GM23248 (cell line): ENCODE measurements around the gene CSNK1A1L. TPM values are rescaled to one million over a fixed set of nuclear protein-coding genes. Genes with fewer than 3 reads are reported as not detected.
A peak's percentile ranks its signal among the peaks of the same experiment; 100 is the strongest.

Source experiments
- DNase-seq: peaks from one replicate; pipeline ENCODE4 v3.0.0-alpha.2; 2015
- H2AFZ ChIP-seq: fragments of 200-600 bp; sonication (generic); 2 replicates; pipeline ENCODE4 v1.6.1; 2016; ENCODE audit warnings: antibody characterized with exemption
- H3F3A ChIP-seq: fragments of 200-600 bp; sonication (generic); 2 replicates; pipeline ENCODE4 v1.6.1; 2016; ENCODE audit warnings: mild to moderate bottlenecking, antibody characterized with exemption, mixed run types; ENCODE audit not compliant: insufficient read depth
- H3K27ac ChIP-seq: fragments of 200-600 bp; sonication (generic); 2 replicates; pipeline ENCODE4 v1.5.1; 2016; ENCODE audit warnings: mild to moderate bottlenecking
- H3K27me3 ChIP-seq: fragments of 200-600 bp; sonication (generic); replicated peaks from 2 replicates; pipeline ENCODE4 v1.6.1; 2016; ENCODE audit warnings: mild to moderate bottlenecking; ENCODE audit not compliant: insufficient read depth
- H3K36me3 ChIP-seq: fragments of 200-600 bp; sonication (generic); 2 replicates; pipeline ENCODE4 v1.6.1; 2016; ENCODE audit warnings: low read depth, mild to moderate bottlenecking
- H3K4me1 ChIP-seq: fragments of 200-600 bp; sonication (generic); 2 replicates; pipeline ENCODE4 v1.6.1; 2016; ENCODE audit warnings: mild to moderate bottlenecking; ENCODE audit not compliant: insufficient read depth
- H3K4me2 ChIP-seq: fragments of 200-600 bp; sonication (generic); one replicate; pipeline ENCODE4 v1.6.1; 2016; ENCODE audit warnings: mild to moderate bottlenecking; ENCODE audit not compliant: unreplicated experiment
- H3K4me3 ChIP-seq: fragments of 200-600 bp; sonication (generic); 2 replicates; pipeline ENCODE4 v1.5.1; 2016; ENCODE audit warnings: mild to moderate bottlenecking
- H3K79me2 ChIP-seq: fragments of 200-600 bp; sonication (generic); 2 replicates; pipeline ENCODE4 v1.6.1; 2016; ENCODE audit warnings: mild to moderate bottlenecking; ENCODE audit not compliant: insufficient read depth
- H3K9ac ChIP-seq: fragments of 200-600 bp; sonication (generic); 2 replicates; pipeline ENCODE4 v1.6.1; 2016; ENCODE audit warnings: mild to moderate bottlenecking
- H3K9me2 ChIP-seq: fragments of 200-600 bp; sonication (generic); 2 replicates; pipeline ENCODE4 v1.6.1; 2016; ENCODE audit warnings: mixed run types, mild to moderate bottlenecking, moderate library complexity; ENCODE audit not compliant: insufficient read depth
- H3K9me3 ChIP-seq: fragments of 200-600 bp; sonication (generic); one replicate; pipeline ENCODE4 v1.6.1; 2017; ENCODE audit warnings: low read depth
- H4K20me1 ChIP-seq: fragments of 200-600 bp; sonication (generic); 2 replicates; pipeline ENCODE4 v1.6.0; 2016; ENCODE audit not compliant: insufficient read depth
- EZH2 ChIP-seq: fragments of 200-600 bp; sonication (generic); IDR thresholded peaks from 2 replicates; pipeline ENCODE4 v1.6.1; 2018; ENCODE audit warnings: antibody characterized with exemption, mild to moderate bottlenecking; ENCODE audit not compliant: insufficient read depth, poor library complexity, severe bottlenecking
- EZH2phosphoT487 ChIP-seq: fragments of 200-600 bp; sonication (generic); IDR thresholded peaks from 2 replicates; pipeline ENCODE4 v1.6.1; 2018; ENCODE audit warnings: antibody characterized with exemption, moderate library complexity, mild to moderate bottlenecking, low read depth; ENCODE audit not compliant: insufficient read depth
- WGBS, 2 experiments: methylation state at CpG; one replicate each; pipeline ENCODE4 v1.1.6; 2015 to 2017; ENCODE audit warnings: low lambda C conversion rate in 2 of 2, low coverage in 1 of 2; ENCODE audit errors: missing lambda C conversion rate in 2 of 2; 5-methylcytosine and 5-hydroxymethylcytosine counted together
- in situ Hi-C: fragments of 300-500 bp; cut with MboI; formaldehyde crosslinking; loops from 2 replicates; pipeline ENCODE4 v1.15.0; 2020
- polyA plus RNA-seq: library from polyadenylated mRNA; unstranded; fragments of >200 nt; fragmentation: Nextera tagmentation; extraction: Ambion mirVana; gene quantifications from 2 replicates; pipeline ENCODE4 v1.2.1, GENCODE V29; 2016
- total RNA-seq: library from RNA; depleted of rRNA; stranded (reverse); fragments of >200 nt; shearing (Covaris generic); gene quantifications from 2 replicates; pipeline ENCODE4 v1.2.3, GENCODE V29; 2014

Gene CSNK1A1L
- total and polyA plus RNA-seq, 2 experiments from 2014 or later: not detected

- TF ChIP-seq EZH2phosphoT487: no peak
- no peak for TF ChIP-seq EZH2
- in situ Hi-C loops: loop anchor here (25.0 kb wide), 2 partner anchors 1135 to 1460 kb away; no protein-coding TSS in a partner anchor
- Histone ChIP-seq H3K4me1 (no peaks in the 10 kb centered on the region), H3K9me2 (no peaks in the 10 kb centered on the region), H3K4me2 (no peak overlapping the region), H4K20me1 (no peaks in the 10 kb centered on the region), H3K9me3 (no peaks in the 10 kb centered on the region), H3K9ac (no peak overlapping the region), H3K79me2 (no peaks in the 10 kb centered on the region), H3F3A (no peaks in the 10 kb centered on the region), H3K36me3 (no peaks in the 10 kb centered on the region), H3K27ac (no peak overlapping the region), H3K27me3 (no peaks in the 10 kb centered on the region), H2AFZ (no peak overlapping the region), H3K4me3 (no peak overlapping the region)
- 91 to 95% methylated on average over 2 of the region's 2 CpGs for WGBS, 2 experiments
- DNase-seq: no peak
Observed at GRCh38 chr13:37076818-37077217, 28.6 kb downstream of the CSNK1A1L start.

GRCh38 chr13:37075164-37075563 is 30.3 kb downstream of the CSNK1A1L start:
- WGBS, 2 experiments: 62 to 73% methylated on average over 2 of the region's 2 CpGs
- no peaks in the 10 kb centered on the region for H3K79me2 ChIP-seq
- H3K4me1 ChIP-seq: no peaks in the 10 kb centered on the region
- DNase-seq: no peak
- no peaks in the 10 kb centered on the region for H3K9me3 ChIP-seq
- H3K9ac ChIP-seq: no peak overlapping the region
- no peak overlapping the region for H3K4me2 ChIP-seq
- 0 out of 2 replicates have a peak overlapping the region, but pooled peaks have one; percentile 10 for H2AFZ ChIP-seq
- H3K4me3 ChIP-seq: no peak overlapping the region
- H3K27me3 ChIP-seq: no peaks in the 10 kb centered on the region
- no peak overlapping the region for H3K27ac ChIP-seq
- no peak for TF ChIP-seq EZH2phosphoT487
- TF ChIP-seq EZH2: no peak
- H3F3A ChIP-seq: no peaks in the 10 kb centered on the region
- no peaks in the 10 kb centered on the region for H4K20me1 ChIP-seq
- H3K9me2 ChIP-seq: no peaks in the 10 kb centered on the region
- H3K36me3 ChIP-seq: no peaks in the 10 kb centered on the region
- in situ Hi-C loops: loop anchor here (25.0 kb wide), 2 partner anchors 1137 to 1462 kb away; no protein-coding TSS in a partner anchor

GRCh38 chr13:37074703-37075102 is 30.8 kb downstream of the CSNK1A1L start:
- Histone ChIP-seq H3K9me3 (no peaks in the 10 kb centered on the region), H3F3A (no peaks in the 10 kb centered on the region), H3K27ac (no peak overlapping the region), H4K20me1 (no peaks in the 10 kb centered on the region), H3K36me3 (no peaks in the 10 kb centered on the region), H3K9me2 (no peaks in the 10 kb centered on the region), H3K27me3 (no peaks in the 10 kb centered on the region), H3K4me2 (no peak overlapping the region), H3K4me3 (no peak overlapping the region), H3K9ac (no peak overlapping the region), H2AFZ (0 out of 2 replicates have a peak overlapping the region, but pooled peaks have one; percentile 10), H3K4me1 (no peaks in the 10 kb centered on the region), H3K79me2 (no peaks in the 10 kb centered on the region)
- in situ Hi-C loops: loop anchor here (25.0 kb wide), 2 partner anchors 1138 to 1463 kb away; no protein-coding TSS in a partner anchor
- peak; percentile 62 for DNase-seq
- TF ChIP-seq EZH2: no peak
- TF ChIP-seq EZH2phosphoT487: no peak
- WGBS, 2 experiments: 5 to 6% methylated on average over 1 of the region's 1 CpG

GRCh38 chr13:37072024-37072423 is 33.4 kb downstream of the CSNK1A1L start:
- H3K9me2 ChIP-seq: no peaks in the 10 kb centered on the region
- TF ChIP-seq EZH2 (no peak), EZH2phosphoT487 (no peak)
- no peaks in the 10 kb centered on the region for H3K36me3 ChIP-seq
- H3K4me1 ChIP-seq: no peaks in the 10 kb centered on the region
- no peak overlapping the region for H2AFZ ChIP-seq
- H3K27me3 ChIP-seq: no peaks in the 10 kb centered on the region
- no peak overlapping the region for H3K4me2 ChIP-seq
- no peaks in the 10 kb centered on the region for H3K79me2 ChIP-seq
- H3K4me3 ChIP-seq: no peak overlapping the region
- H3K9ac ChIP-seq: no peak overlapping the region
- no peak overlapping the region for H3K27ac ChIP-seq
- in situ Hi-C loops: no loop called here
- no peaks in the 10 kb centered on the region for H3K9me3 ChIP-seq
- H4K20me1 ChIP-seq: no peaks in the 10 kb centered on the region
- no peak for DNase-seq
- 58 to 59% methylated on average over 4 of the region's 4 CpGs for WGBS, 2 experiments
- no peaks in the 10 kb centered on the region for H3F3A ChIP-seq
